ENCODE results near the gene IL2RA. TPM values are rescaled to one million over a fixed set of nuclear protein-coding genes. Genes with fewer than 3 reads are reported as not detected.

The IL2RA gene
- total and polyA plus RNA-seq, 9 of the 15 experiments (the other 6 are each of a cell fraction or from before 2014, with no cell fraction given): 0.95 TPM; not detected in 8

DNA sequence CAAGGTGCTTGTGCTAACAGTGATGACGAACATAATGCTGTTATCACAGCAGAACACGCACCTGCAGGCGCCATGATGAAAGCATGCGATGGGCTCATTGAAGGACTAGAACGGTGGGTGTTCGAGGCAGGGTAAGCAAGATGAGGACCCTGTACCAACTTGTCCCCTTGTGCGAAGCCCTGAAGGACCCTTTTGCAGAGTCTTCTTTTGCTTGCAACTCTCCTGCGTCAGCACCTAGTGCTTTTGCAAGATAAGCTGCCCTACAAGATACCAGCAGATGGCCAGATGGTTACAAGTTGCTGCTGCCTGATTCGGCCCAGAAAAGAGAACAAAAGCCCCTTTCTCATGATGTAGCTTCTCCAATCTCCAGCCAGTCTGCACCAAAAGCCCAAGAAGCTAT is 80.6 kb downstream of the IL2RA start (continued):
- TF ChIP-seq SAP30 (IDR thresholded peaks at IDR 0.05; ENCODE audit: borderline replicate concordance, insufficient read depth, low read depth, low read length, poor library complexity, severe bottlenecking): no peak
- no peak for TF ChIP-seq POLR2AphosphoS2 (IDR thresholded peaks at IDR 0.05; ENCODE audit: low read length)
- TF ChIP-seq CREM (IDR thresholded peaks at IDR 0.05; ENCODE audit: low read depth): peak; percentile 74
- peak; percentile 87 for TF ChIP-seq TCF3 (CRISPR knock-in tag; IDR thresholded peaks at IDR 0.05)
- no peak for TF ChIP-seq FOXJ3 (CRISPR knock-in tag; IDR thresholded peaks at IDR 0.05)
- TF ChIP-seq HNRNPUL1 (IDR thresholded peaks at IDR 0.05; ENCODE audit: low read length): no peak
- TF ChIP-seq DPF2 (IDR thresholded peaks at IDR 0.05): peak; percentile 80
- no peak for TF ChIP-seq ARNT (IDR thresholded peaks at IDR 0.05)
- TF ChIP-seq TEAD1 (CRISPR knock-in tag; IDR thresholded peaks at IDR 0.05): 0 out of 4 replicates have a peak, but pooled peaks of 1 of the 2 experiments have one; percentile 20
- TF ChIP-seq ZEB2 (IDR thresholded peaks at IDR 0.05): peak; percentile 29; the same call in 1 of the 2 replicates
- TF ChIP-seq, protein P1, sequence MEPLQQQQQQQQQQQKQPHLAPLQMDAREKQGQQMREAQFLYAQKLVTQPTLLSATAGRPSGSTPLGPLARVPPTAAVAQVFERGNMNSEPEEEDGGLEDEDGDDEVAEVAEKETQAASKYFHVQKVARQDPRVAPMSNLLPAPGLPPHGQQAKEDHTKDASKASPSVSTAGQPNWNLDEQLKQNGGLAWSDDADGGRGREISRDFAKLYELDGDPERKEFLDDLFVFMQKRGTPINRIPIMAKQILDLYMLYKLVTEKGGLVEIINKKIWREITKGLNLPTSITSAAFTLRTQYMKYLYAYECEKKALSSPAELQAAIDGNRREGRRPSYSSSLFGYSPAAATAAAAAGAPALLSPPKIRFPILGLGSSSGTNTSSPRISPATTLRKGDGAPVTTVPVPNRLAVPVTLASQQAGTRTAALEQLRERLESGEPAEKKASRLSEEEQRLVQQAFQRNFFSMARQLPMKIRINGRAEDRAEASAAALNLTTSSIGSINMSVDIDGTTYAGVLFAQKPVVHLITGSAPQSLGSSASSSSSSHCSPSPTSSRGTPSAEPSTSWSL (CRISPR knock-in tag; IDR thresholded peaks at IDR 0.05; ENCODE audit: borderline replicate concordance): no peak
- TF ChIP-seq CHD2 (IDR thresholded peaks at IDR 0.05; ENCODE audit: low read depth, low read length): no peak
- no peak for TF ChIP-seq ARHGAP35 (IDR thresholded peaks at IDR 0.05; ENCODE audit: partially characterized antibody)
- TF ChIP-seq, protein P2, sequence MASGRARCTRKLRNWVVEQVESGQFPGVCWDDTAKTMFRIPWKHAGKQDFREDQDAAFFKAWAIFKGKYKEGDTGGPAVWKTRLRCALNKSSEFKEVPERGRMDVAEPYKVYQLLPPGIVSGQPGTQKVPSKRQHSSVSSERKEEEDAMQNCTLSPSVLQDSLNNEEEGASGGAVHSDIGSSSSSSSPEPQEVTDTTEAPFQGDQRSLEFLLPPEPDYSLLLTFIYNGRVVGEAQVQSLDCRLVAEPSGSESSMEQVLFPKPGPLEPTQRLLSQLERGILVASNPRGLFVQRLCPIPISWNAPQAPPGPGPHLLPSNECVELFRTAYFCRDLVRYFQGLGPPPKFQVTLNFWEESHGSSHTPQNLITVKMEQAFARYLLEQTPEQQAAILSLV (tag; IDR thresholded peaks at IDR 0.05): no peak
- 0 out of 2 replicates have a peak, but pooled peaks have one; percentile 49 for TF ChIP-seq PHB2 (IDR thresholded peaks at IDR 0.05; ENCODE audit: low read depth)
- no peak for TF ChIP-seq NBN (IDR thresholded peaks at IDR 0.05; ENCODE audit: low read depth)
- no peak for TF ChIP-seq POLR2A (conservative IDR thresholded peaks at IDR 0.05)
- peak; percentile 91 for TF ChIP-seq ARID1B (IDR thresholded peaks at IDR 0.05)
- TF ChIP-seq, protein P3, sequence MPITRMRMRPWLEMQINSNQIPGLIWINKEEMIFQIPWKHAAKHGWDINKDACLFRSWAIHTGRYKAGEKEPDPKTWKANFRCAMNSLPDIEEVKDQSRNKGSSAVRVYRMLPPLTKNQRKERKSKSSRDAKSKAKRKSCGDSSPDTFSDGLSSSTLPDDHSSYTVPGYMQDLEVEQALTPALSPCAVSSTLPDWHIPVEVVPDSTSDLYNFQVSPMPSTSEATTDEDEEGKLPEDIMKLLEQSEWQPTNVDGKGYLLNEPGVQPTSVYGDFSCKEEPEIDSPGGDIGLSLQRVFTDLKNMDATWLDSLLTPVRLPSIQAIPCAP (CRISPR knock-in tag; IDR thresholded peaks at IDR 0.05; ENCODE audit: borderline replicate concordance): no peak
- TF ChIP-seq, protein P4, sequence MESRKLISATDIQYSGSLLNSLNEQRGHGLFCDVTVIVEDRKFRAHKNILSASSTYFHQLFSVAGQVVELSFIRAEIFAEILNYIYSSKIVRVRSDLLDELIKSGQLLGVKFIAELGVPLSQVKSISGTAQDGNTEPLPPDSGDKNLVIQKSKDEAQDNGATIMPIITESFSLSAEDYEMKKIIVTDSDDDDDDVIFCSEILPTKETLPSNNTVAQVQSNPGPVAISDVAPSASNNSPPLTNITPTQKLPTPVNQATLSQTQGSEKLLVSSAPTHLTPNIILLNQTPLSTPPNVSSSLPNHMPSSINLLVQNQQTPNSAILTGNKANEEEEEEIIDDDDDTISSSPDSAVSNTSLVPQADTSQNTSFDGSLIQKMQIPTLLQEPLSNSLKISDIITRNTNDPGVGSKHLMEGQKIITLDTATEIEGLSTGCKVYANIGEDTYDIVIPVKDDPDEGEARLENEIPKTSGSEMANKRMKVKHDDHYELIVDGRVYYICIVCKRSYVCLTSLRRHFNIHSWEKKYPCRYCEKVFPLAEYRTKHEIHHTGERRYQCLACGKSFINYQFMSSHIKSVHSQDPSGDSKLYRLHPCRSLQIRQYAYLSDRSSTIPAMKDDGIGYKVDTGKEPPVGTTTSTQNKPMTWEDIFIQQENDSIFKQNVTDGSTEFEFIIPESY (CRISPR knock-in tag; IDR thresholded peaks at IDR 0.05): no peak
- TF ChIP-seq SAFB2 (IDR thresholded peaks at IDR 0.05; ENCODE audit: borderline replicate concordance, low read depth, low read length, severe bottlenecking): no peak
- no peak for TF ChIP-seq ZNF785 (CRISPR knock-in tag; IDR thresholded peaks at IDR 0.05)
- TF ChIP-seq SMAD3 (CRISPR knock-in tag; conservative IDR thresholded peaks at IDR 0.05): no peak
